Activated T-helper 1 cell treated with Interleukin-2 at 50 U/mL for 16 hours (primary cell): ENCODE measurements around the gene THOC6.

Experiments used
- DNase-seq: peaks from one replicate; pipeline ENCODE4 v3.0.0-alpha.2; 2020; ENCODE audit warnings: low read depth

Gene THOC6

GRCh38 chr16:2991566-2992261, 32.1 kb upstream of the THOC6 start:
- DNase-seq: no peak

- DNase-seq: no peak
Observed at GRCh38 chr16:2992383-2993081, 31.3 kb upstream of the THOC6 start.

GRCh38 chr16:2996298-2996697, 27.5 kb upstream of the THOC6 start:
- no peak for DNase-seq

GRCh38 chr16:2999929-3000328, 23.9 kb upstream of the THOC6 start:
- DNase-seq: no peak

GRCh38 chr16:3000540-3000939, 23.3 kb upstream of the THOC6 start:
- no peak for DNase-seq

GRCh38 chr16:3001316-3001715, 22.5 kb upstream of the THOC6 start:
- no peak for DNase-seq

- DNase-seq: peak; percentile 93
Observed at GRCh38 chr16:3003582-3004270, 20.1 kb upstream of the THOC6 start.

- no peak for DNase-seq
Observed at GRCh38 chr16:3004319-3004718, 19.5 kb upstream of the THOC6 start.

- no peak for DNase-seq
Observed at GRCh38 chr16:3004781-3005284, 19.0 kb upstream of the THOC6 start.

GRCh38 chr16:3007059-3007956, 16.5 kb upstream of the THOC6 start:
- DNase-seq: no peak

GRCh38 chr16:3007957-3008689, 15.7 kb upstream of the THOC6 start:
- no peak for DNase-seq

- DNase-seq: no peak
Observed at GRCh38 chr16:3008690-3009037, 15.2 kb upstream of the THOC6 start.

- no peak for DNase-seq
Observed at GRCh38 chr16:3009568-3010390, 14.1 kb upstream of the THOC6 start.

GRCh38 chr16:3010510-3010909, 13.3 kb upstream of the THOC6 start:
- no peak for DNase-seq

GRCh38 chr16:3012246-3012645, 11.6 kb upstream of the THOC6 start:
- no peak for DNase-seq

GRCh38 chr16:3012828-3013420, 10.9 kb upstream of the THOC6 start, which contains the start of gene CLDN9:
CLDN9 (plus strand) TSS chr16:3012923; CDS start chr16:3013363, 440 bp downstream.
- DNase-seq: no peak

GRCh38 chr16:3013491-3013951, 10.3 kb upstream of the THOC6 start:
- no peak for DNase-seq

GRCh38 chr16:3013998-3014690, 9.7 kb upstream of the THOC6 start:
- DNase-seq: no peak

- no peak for DNase-seq
Observed at GRCh38 chr16:3014971-3015370, 8.9 kb upstream of the THOC6 start.
